Central memory CD8-positive, alpha-beta T cell (primary cell): ENCODE measurements around the gene STK10.

ENCODE experiments used
- ATAC-seq: fragments of 150-1000 bp; cut with Tn5 transposase; replicated peaks from 2 replicates; pipeline ENCODE4 v1.10.0; 2022; ENCODE audit warnings: mild to moderate bottlenecking, moderate FRiP score, moderate number of reproducible peaks; ENCODE audit not compliant: poor library complexity, severe bottlenecking; ENCODE audit errors: extremely low read depth
- DNase-seq, 2 donors: peaks; one replicate each; pipeline ENCODE4 v3.0.0; 2021; ENCODE audit warnings: low spot score in 2 of 2
- H3K27ac Mint-ChIP-seq: one replicate; pipeline ENCODE4 v1.8.0; 2022; ENCODE audit warnings: low read depth, mild to moderate bottlenecking, moderate library complexity, mixed read lengths
- H3K27me3 Mint-ChIP-seq: one replicate; pipeline ENCODE4 v1.8.0; 2022; ENCODE audit warnings: mixed read lengths
- H3K36me3 Mint-ChIP-seq: one replicate; pipeline ENCODE4 v1.8.0; 2022; ENCODE audit warnings: mild to moderate bottlenecking, moderate library complexity, mixed read lengths; ENCODE audit not compliant: insufficient read depth
- H3K4me1 Mint-ChIP-seq: one replicate; pipeline ENCODE4 v1.8.0; 2022; ENCODE audit warnings: mixed read lengths
- H3K4me3 Mint-ChIP-seq: one replicate; pipeline ENCODE4 v1.8.0; 2022; ENCODE audit warnings: mild to moderate bottlenecking, moderate library complexity, mixed read lengths
- H3K9me3 Mint-ChIP-seq: one replicate; pipeline ENCODE4 v1.8.0; 2022; ENCODE audit warnings: mixed read lengths

STK10 gene

GRCh38 chr5:172078726-172079345 lies 109.2 kb downstream of the STK10 start:
- H3K27me3 Mint-ChIP-seq: no peaks in the 10 kb centered on the region
- DNase-seq (no peak), ATAC-seq (no peak)
- peak overlapping the region; percentile 82 for H3K27ac Mint-ChIP-seq
- no peak overlapping the region for H3K4me3 Mint-ChIP-seq
- peaks cover 28% of the 10 kb centered on the region for H3K4me1 Mint-ChIP-seq
- no peaks in the 10 kb centered on the region for H3K9me3 Mint-ChIP-seq
- H3K36me3 Mint-ChIP-seq: peaks cover 77% of the 10 kb centered on the region

- Mint-ChIP-seq H3K27me3 (no peaks in the 10 kb centered on the region), H3K4me3 (no peak overlapping the region), H3K9me3 (no peaks in the 10 kb centered on the region), H3K27ac (peak overlapping the region; percentile 82), H3K4me1 (peaks cover 29% of the 10 kb centered on the region), H3K36me3 (peaks cover 74% of the 10 kb centered on the region)
- ATAC-seq (no peak), DNase-seq (no peak)
Observed at GRCh38 chr5:172077664-172078425, 110.2 kb downstream of the STK10 start.

GRCh38 chr5:172076761-172077244 lies 111.2 kb downstream of the STK10 start:
- peaks cover 69% of the 10 kb centered on the region for H3K36me3 Mint-ChIP-seq

GRCh38 chr5:172075656-172076055 lies 112.4 kb downstream of the STK10 start:
- DNase-seq (no peak), ATAC-seq (no peak)
- no peak overlapping the region for H3K27ac Mint-ChIP-seq
- H3K4me3 Mint-ChIP-seq: no peak overlapping the region
- H3K27me3 Mint-ChIP-seq: no peaks in the 10 kb centered on the region
- no peaks in the 10 kb centered on the region for H3K9me3 Mint-ChIP-seq
- H3K4me1 Mint-ChIP-seq: peaks cover 38% of the 10 kb centered on the region
- H3K36me3 Mint-ChIP-seq: peaks cover 72% of the 10 kb centered on the region

More at GRCh38 chr5:172076761-172077244, 111.2 kb downstream of the STK10 start:
- H3K9me3 Mint-ChIP-seq: no peaks in the 10 kb centered on the region
- no peak overlapping the region for H3K4me3 Mint-ChIP-seq
- DNase-seq (no peak), ATAC-seq (no peak)
- peaks cover 30% of the 10 kb centered on the region for H3K4me1 Mint-ChIP-seq
- no peak overlapping the region for H3K27ac Mint-ChIP-seq
- no peaks in the 10 kb centered on the region for H3K27me3 Mint-ChIP-seq

- H3K4me1 Mint-ChIP-seq: peaks cover 38% of the 10 kb centered on the region
- peak overlapping the region; percentile 25 for H3K27ac Mint-ChIP-seq
- no peaks in the 10 kb centered on the region for H3K9me3 Mint-ChIP-seq
- DNase-seq (no peak), ATAC-seq (no peak)
- H3K27me3 Mint-ChIP-seq: no peaks in the 10 kb centered on the region
- H3K36me3 Mint-ChIP-seq: peaks cover 70% of the 10 kb centered on the region
- no peak overlapping the region for H3K4me3 Mint-ChIP-seq
Observed at GRCh38 chr5:172074896-172075295, 113.1 kb downstream of the STK10 start.

- Mint-ChIP-seq H3K4me3 (no peak overlapping the region), H3K27ac (peak overlapping the region; percentile 30), H3K36me3 (peaks cover 68% of the 10 kb centered on the region), H3K27me3 (no peaks in the 10 kb centered on the region), H3K9me3 (no peaks in the 10 kb centered on the region), H3K4me1 (peaks cover 48% of the 10 kb centered on the region)
- no peak for ATAC-seq
- no peak for DNase-seq
Observed at GRCh38 chr5:172071309-172071875, 116.6 kb downstream of the STK10 start.

GRCh38 chr5:172065431-172066065 lies 122.5 kb downstream of the STK10 start:
- Mint-ChIP-seq H3K4me3 (peak overlapping the region; percentile 59), H3K4me1 (peaks cover 74% of the 10 kb centered on the region), H3K27me3 (no peaks in the 10 kb centered on the region), H3K9me3 (no peaks in the 10 kb centered on the region), H3K36me3 (peaks cover 87% of the 10 kb centered on the region), H3K27ac (peak overlapping the region; percentile 93)
- ATAC-seq (no peak), DNase-seq (no peak)

- Mint-ChIP-seq H3K4me1 (peaks cover 73% of the 10 kb centered on the region), H3K9me3 (no peaks in the 10 kb centered on the region), H3K4me3 (peak overlapping the region; percentile 7), H3K36me3 (peaks cover 89% of the 10 kb centered on the region), H3K27me3 (no peaks in the 10 kb centered on the region), H3K27ac (peak overlapping the region; percentile 93)
- no peak for ATAC-seq
- no peak for DNase-seq
Observed at GRCh38 chr5:172064766-172065165, 123.3 kb downstream of the STK10 start.

GRCh38 chr5:172064358-172064757 lies 123.7 kb downstream of the STK10 start:
- Mint-ChIP-seq H3K27ac (peak overlapping the region; percentile 93), H3K27me3 (no peaks in the 10 kb centered on the region), H3K4me1 (peaks cover 73% of the 10 kb centered on the region), H3K4me3 (peak overlapping the region; percentile 7), H3K36me3 (peaks cover 90% of the 10 kb centered on the region), H3K9me3 (no peaks in the 10 kb centered on the region)
- ATAC-seq (no peak), DNase-seq (no peak)

- Mint-ChIP-seq H3K4me1 (peaks cover 66% of the 10 kb centered on the region), H3K27ac (peak overlapping the region; percentile 93), H3K9me3 (no peaks in the 10 kb centered on the region), H3K4me3 (peak overlapping the region; percentile 7), H3K36me3 (peaks cover 92% of the 10 kb centered on the region), H3K27me3 (no peaks in the 10 kb centered on the region)
- DNase-seq (no peak), ATAC-seq (no peak)
Observed at GRCh38 chr5:172063463-172064235, 124.4 kb downstream of the STK10 start.

GRCh38 chr5:172059661-172060100 lies 128.3 kb downstream of the STK10 start:
- H3K27me3 Mint-ChIP-seq: no peaks in the 10 kb centered on the region
- no peak for DNase-seq
- peaks cover 96% of the 10 kb centered on the region for H3K36me3 Mint-ChIP-seq
- H3K4me3 Mint-ChIP-seq: peak overlapping the region; percentile 54
- no peaks in the 10 kb centered on the region for H3K9me3 Mint-ChIP-seq
- peak overlapping the region; percentile 83 for H3K27ac Mint-ChIP-seq
- no peak for ATAC-seq
- H3K4me1 Mint-ChIP-seq: peaks cover 41% of the 10 kb centered on the region

GRCh38 chr5:172058088-172058487 lies 129.9 kb downstream of the STK10 start:
- Mint-ChIP-seq H3K4me3 (no peak overlapping the region), H3K27me3 (no peaks in the 10 kb centered on the region), H3K4me1 (peaks cover 27% of the 10 kb centered on the region), H3K9me3 (no peaks in the 10 kb centered on the region), H3K36me3 (peaks cover 94% of the 10 kb centered on the region), H3K27ac (no peak overlapping the region)
- ATAC-seq (no peak), DNase-seq (no peak)
